Mesenchymal stem cell (in vitro differentiated cells and primary cell): ENCODE data around the gene LSMEM2.
"Not testable (repeated sequence)": the region's sequence is repeated elsewhere in the genome, so short reads cannot be mapped to it uniquely, and the experiment has no call there.

Source experiments
- DNase-seq: peaks from one replicate; pipeline ENCODE4 v3.0.0-alpha.2; 2013
- H2AFZ ChIP-seq: one replicate; pipeline ENCODE4 v1.6.1; 2013; ENCODE audit warnings: low read depth, mild to moderate bottlenecking, control low read depth, inconsistent platforms, low read length, moderate library complexity
- H2AK5ac ChIP-seq: 2 replicates; pipeline ENCODE4 v1.6.1; 2013; ENCODE audit warnings: low read length, moderate library complexity, mild to moderate bottlenecking, inconsistent platforms; ENCODE audit not compliant: severe bottlenecking
- H2BK120ac ChIP-seq: one replicate; pipeline ENCODE4 v1.6.1; 2013; ENCODE audit warnings: low read depth, mild to moderate bottlenecking, inconsistent platforms, low read length, moderate library complexity
- H2BK12ac ChIP-seq, 2 experiments: one replicate each; pipeline ENCODE4 v1.6.1; 2013; ENCODE audit warnings: inconsistent platforms in 2 of 2, low read length in 2 of 2, mild to moderate bottlenecking in 2 of 2, moderate library complexity in 2 of 2, control low read depth in 1 of 2
- H2BK15ac ChIP-seq: one replicate; pipeline ENCODE4 v1.6.1; 2013; ENCODE audit warnings: mild to moderate bottlenecking, low read depth, inconsistent platforms; ENCODE audit not compliant: poor library complexity, severe bottlenecking
- H2BK5ac ChIP-seq: 2 replicates; pipeline ENCODE4 v1.6.1; 2013; ENCODE audit warnings: low read depth, mild to moderate bottlenecking, low read length, control low read depth, inconsistent platforms; ENCODE audit not compliant: poor library complexity, severe bottlenecking
- H3K14ac ChIP-seq, 2 experiments: one replicate each; pipeline ENCODE4 v1.6.1; 2013; ENCODE audit warnings: inconsistent platforms in 2 of 2, low read length in 2 of 2, control low read depth in 1 of 2, mild to moderate bottlenecking in 1 of 2, moderate library complexity in 1 of 2
- H3K18ac ChIP-seq, 2 experiments: one replicate each; pipeline ENCODE4 v1.6.1; 2013; ENCODE audit warnings: inconsistent platforms in 2 of 2, low read length in 2 of 2, control low read depth in 1 of 2, low read depth in 1 of 2, mild to moderate bottlenecking in 1 of 2
- H3K23ac ChIP-seq, 2 experiments: one replicate each; pipeline ENCODE4 v1.6.1; 2013; ENCODE audit warnings: inconsistent platforms in 2 of 2, low read length in 2 of 2, mild to moderate bottlenecking in 2 of 2, moderate library complexity in 2 of 2, control low read depth in 1 of 2
- H3K27ac ChIP-seq: 2 replicates; pipeline ENCODE4 v1.5.1; 2013; ENCODE audit warnings: mild to moderate bottlenecking, moderate library complexity, low read length, control low read depth, inconsistent platforms; ENCODE audit not compliant: poor library complexity, severe bottlenecking
- H3K27me3 ChIP-seq, 2 experiments: 2 replicates each; pipeline versions ENCODE4 v1.6.1 to v1.7.0; 2013; ENCODE audit warnings: low read length in 2 of 2, mild to moderate bottlenecking in 2 of 2, moderate library complexity in 2 of 2, control low read depth in 1 of 2, inconsistent platforms in 1 of 2; ENCODE audit not compliant: control insufficient read depth in 1 of 2, insufficient read depth in 1 of 2
- H3K36me3 ChIP-seq, 2 experiments: 2 replicates each; pipeline versions ENCODE4 v1.6.1 to v1.7.0; 2013; ENCODE audit warnings: low read length in 2 of 2, control low read depth in 1 of 2, inconsistent platforms in 1 of 2, low read depth in 1 of 2, mild to moderate bottlenecking in 1 of 2; ENCODE audit not compliant: insufficient read depth in 2 of 2, control insufficient read depth in 1 of 2
- H3K4ac ChIP-seq, 2 experiments: one replicate each; pipeline ENCODE4 v1.6.1; 2013; ENCODE audit warnings: inconsistent platforms in 2 of 2, low read length in 2 of 2, mild to moderate bottlenecking in 2 of 2, moderate library complexity in 2 of 2, control low read depth in 1 of 2, low read depth in 1 of 2
- H3K4me1 ChIP-seq: 2 replicates; pipeline ENCODE4 v1.6.1; 2013; ENCODE audit warnings: low read depth, low read length, control low read depth; ENCODE audit not compliant: control insufficient read depth, insufficient read depth
- H3K4me2 ChIP-seq: 2 replicates; pipeline ENCODE4 v1.6.1; 2013; ENCODE audit warnings: low read length, mild to moderate bottlenecking, inconsistent platforms; ENCODE audit not compliant: poor library complexity, severe bottlenecking
- H3K4me3 ChIP-seq, 2 experiments: 2 replicates each; pipeline versions ENCODE4 v1.5.1 to v1.7.0; 2013; ENCODE audit warnings: low read length in 2 of 2, mild to moderate bottlenecking in 2 of 2, control low read depth in 1 of 2, low read depth in 1 of 2; ENCODE audit not compliant: insufficient read depth in 1 of 2
- H3K79me1 ChIP-seq: replicated peaks from 2 replicates; pipeline ENCODE4 v1.6.1; 2013; ENCODE audit warnings: mild to moderate bottlenecking, control low read depth, low read length, inconsistent platforms; ENCODE audit not compliant: poor library complexity, severe bottlenecking
- H3K9ac ChIP-seq: 2 replicates; pipeline ENCODE4 v1.7.0; 2013; ENCODE audit warnings: mild to moderate bottlenecking, low read length, moderate library complexity
- H3K9me3 ChIP-seq: 2 replicates; pipeline ENCODE4 v1.7.0; 2013; ENCODE audit warnings: mild to moderate bottlenecking, low read length; ENCODE audit not compliant: control insufficient read depth
- H4K8ac ChIP-seq: one replicate; pipeline ENCODE4 v1.6.1; 2013; ENCODE audit warnings: inconsistent platforms, mild to moderate bottlenecking, low read length, moderate library complexity
- H4K91ac ChIP-seq: one replicate; pipeline ENCODE4 v1.6.1; 2013; ENCODE audit warnings: mild to moderate bottlenecking, low read length, inconsistent platforms
- WGBS: methylation state at CpG from one replicate; pipeline ENCODE4 v1.1.7; 2013; ENCODE audit warnings: mixed read lengths; 5-methylcytosine and 5-hydroxymethylcytosine counted together

LSMEM2 gene

DNA sequence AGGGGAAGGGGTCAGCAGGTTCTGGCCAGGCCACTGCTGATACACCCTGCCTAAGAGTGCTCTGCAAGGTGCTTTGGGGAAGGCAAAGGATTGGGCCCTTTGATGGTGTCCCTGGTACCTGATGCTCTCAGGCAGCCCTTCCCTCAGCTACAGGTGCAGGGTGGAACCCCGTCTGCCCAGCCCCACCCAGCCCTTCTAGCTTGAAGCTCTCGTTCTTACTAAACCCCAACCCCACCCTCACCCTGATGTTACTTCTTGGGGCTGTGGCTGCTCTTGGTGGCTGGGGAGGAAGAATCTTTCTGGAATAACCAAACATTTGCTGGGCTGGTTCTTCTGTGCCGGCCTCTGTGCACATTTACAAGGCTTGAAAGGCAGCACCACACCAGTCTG is 36.5 kb upstream of the LSMEM2 start:
- H3K18ac ChIP-seq, result peak overlapping the region; percentile 1

DNA sequence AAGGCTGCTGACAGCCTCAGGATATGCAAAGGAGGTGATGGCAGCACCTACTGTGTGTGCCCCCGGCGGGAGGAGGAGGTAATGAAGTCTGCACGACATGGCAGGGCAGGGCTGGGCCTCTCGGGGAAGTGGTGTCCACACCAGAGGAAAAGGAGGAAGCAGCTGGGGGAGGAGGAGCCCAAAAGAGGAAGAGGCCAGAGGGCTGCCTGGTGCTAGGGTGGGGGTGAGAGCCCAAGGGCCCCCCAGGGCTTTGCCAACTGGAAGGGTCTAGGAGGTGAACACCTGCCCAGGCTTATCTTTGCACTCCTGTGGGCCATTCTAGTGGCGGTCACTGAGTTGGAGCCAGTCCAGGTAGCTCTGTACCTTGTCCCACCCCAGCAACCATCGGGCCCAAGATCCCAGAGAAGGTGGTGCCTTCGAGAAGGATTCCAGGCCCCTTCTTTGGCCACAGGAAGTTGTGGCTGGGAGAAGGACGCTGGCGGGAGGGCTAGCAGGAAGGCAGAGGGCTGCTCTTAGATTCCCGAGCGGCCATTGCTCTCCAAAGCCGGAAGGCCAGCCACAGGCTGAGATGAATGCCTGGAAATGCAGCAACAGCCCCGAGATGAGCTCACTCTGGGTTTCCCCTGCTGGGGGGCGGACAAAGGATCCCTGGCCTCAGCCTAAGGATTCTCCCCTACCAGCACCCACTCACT is 35.9 kb upstream of the LSMEM2 start:
- H3K27ac ChIP-seq, result peak overlapping the region; percentile 62
- H3K14ac ChIP-seq, result peak overlapping the region in 1 of 2 experiments; percentile 3
- H3K9me3 ChIP-seq, result no peaks in the 10 kb centered on the region
- H3K79me1 ChIP-seq, result no peaks in the 10 kb centered on the region
- no peak overlapping the region for H4K91ac ChIP-seq
- DNase-seq, result peak; percentile 87
- 56% methylated on average over 14 of the region's 14 CpGs for WGBS
- no peak overlapping the region for H2BK15ac ChIP-seq
- H3K4me1 ChIP-seq, result peaks cover 77% of the 10 kb centered on the region
- no peak overlapping the region for H2BK5ac ChIP-seq
- no peaks in the 10 kb centered on the region for H3K27me3 ChIP-seq
- H3K9ac ChIP-seq, result peak overlapping the region; percentile 82
- no peak overlapping the region for H2AFZ ChIP-seq
- peak overlapping the region; percentile 42 for H4K8ac ChIP-seq
- peaks cover 33 to 62% of the 10 kb centered on the region in 2 experiments for H3K36me3 ChIP-seq
- H3K4me3 ChIP-seq, result peak overlapping the region in 1 of 2 experiments; percentile 7
- peak overlapping the region; percentile 6 to 49 for H3K18ac ChIP-seq
- peak overlapping the region in 1 of 2 experiments; percentile 29 for H3K23ac ChIP-seq
- peak overlapping the region; percentile 59 for H2AK5ac ChIP-seq
- H2BK120ac ChIP-seq, result no peak overlapping the region
- peak overlapping the region; percentile 4 for H3K4me2 ChIP-seq
- H2BK12ac ChIP-seq, result peak overlapping the region in 1 of 2 experiments; percentile 8
- peak overlapping the region in 1 of 2 experiments; percentile 41 for H3K4ac ChIP-seq

More for the DNA sequence above, 36.5 kb upstream of the LSMEM2 start:
- Histone ChIP-seq H2BK120ac (no peak overlapping the region), H3K4me3 (peak overlapping the region in 1 of 2 experiments; percentile 7), H4K91ac (no peak overlapping the region), H2BK5ac (no peak overlapping the region), H3K79me1 (no peaks in the 10 kb centered on the region), H3K23ac (peak overlapping the region in 1 of 2 experiments; percentile 5), H3K27ac (peak overlapping the region; percentile 62), H3K14ac (no peak overlapping the region), H3K4me2 (no peak overlapping the region), H2BK15ac (peak overlapping the region; percentile 68), H2AK5ac (peak overlapping the region; percentile 3), H3K4ac (no peak overlapping the region), H3K9ac (peak overlapping the region; percentile 82), H3K9me3 (no peaks in the 10 kb centered on the region), H4K8ac (peak overlapping the region; percentile 27), H2AFZ (no peak overlapping the region), H2BK12ac (no peak overlapping the region), H3K27me3 (no peaks in the 10 kb centered on the region), H3K4me1 (peaks cover 71% of the 10 kb centered on the region), H3K36me3 (peaks cover 33 to 56% of the 10 kb centered on the region in 2 experiments)
- WGBS, result 95% methylated on average over 1 of the region's 3 CpGs
- no peak for DNase-seq

DNA sequence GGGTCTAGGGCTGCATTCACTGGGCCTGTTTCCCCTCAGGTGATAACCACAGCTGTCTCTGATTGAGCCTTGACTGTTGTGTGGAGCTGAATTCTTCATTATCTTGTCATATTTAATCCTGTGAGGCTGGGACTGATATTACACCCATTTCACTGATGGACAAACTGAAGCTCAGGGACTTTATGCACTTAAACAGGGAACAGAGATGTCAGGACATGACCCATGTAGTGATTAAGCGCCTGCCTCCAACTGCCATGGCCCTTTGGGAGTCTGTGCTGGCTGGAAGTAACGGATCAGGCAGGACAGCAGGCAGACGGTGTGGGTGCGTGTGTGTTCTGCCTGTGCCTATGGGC is 35.4 kb upstream of the LSMEM2 start:
- Histone ChIP-seq H2BK12ac (peak overlapping the region in 1 of 2 experiments; percentile 59), H3K4me3 (peak overlapping the region in 1 of 2 experiments; percentile 7), H3K27ac (peak overlapping the region; percentile 62), H3K79me1 (no peaks in the 10 kb centered on the region), H3K27me3 (no peaks in the 10 kb centered on the region), H3K9me3 (no peaks in the 10 kb centered on the region), H3K4me1 (peaks cover 78% of the 10 kb centered on the region), H3K4me2 (peak overlapping the region; percentile 4), H3K9ac (peak overlapping the region; percentile 82), H3K4ac (peak overlapping the region in 1 of 2 experiments; percentile 41), H2BK120ac (no peak overlapping the region), H4K91ac (no peak overlapping the region), H2AK5ac (peak overlapping the region; percentile 59), H3K23ac (peak overlapping the region in 1 of 2 experiments; percentile 75), H2BK5ac (no peak overlapping the region), H2BK15ac (no peak overlapping the region), H3K36me3 (peaks cover 33 to 66% of the 10 kb centered on the region in 2 experiments), H4K8ac (peak overlapping the region; percentile 42), H2AFZ (no peak overlapping the region), H3K14ac (no peak overlapping the region), H3K18ac (peak overlapping the region; percentile 6 to 49)
- 89% methylated on average over 4 of the region's 4 CpGs for WGBS
- no peak for DNase-seq

DNA sequence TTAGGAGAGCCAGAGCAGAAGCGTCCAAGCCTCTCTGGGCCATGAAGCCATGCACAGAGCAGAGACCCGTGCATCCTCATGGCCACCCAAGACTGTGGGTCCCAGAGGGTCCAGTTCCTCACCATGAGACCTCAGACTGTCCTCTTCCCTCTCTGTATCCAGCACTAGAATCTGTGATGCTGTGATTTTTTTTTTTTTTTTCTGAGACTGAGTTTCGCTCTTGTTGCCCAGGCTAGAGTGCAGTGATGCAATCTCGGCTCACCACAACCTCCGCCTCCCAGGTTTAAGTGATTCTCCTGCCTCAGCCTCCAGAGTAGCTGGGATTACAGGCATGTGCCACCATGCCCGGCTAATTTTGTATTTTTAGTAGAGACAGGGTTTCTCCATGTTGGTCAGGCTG is 34.1 kb upstream of the LSMEM2 start:
- not testable (repeated sequence) for H2AFZ ChIP-seq, H3K79me1 ChIP-seq, H3K23ac ChIP-seq, H2BK120ac ChIP-seq, H3K4ac ChIP-seq, H2BK12ac ChIP-seq, H2AK5ac ChIP-seq, H3K18ac ChIP-seq, H3K27ac ChIP-seq, H2BK15ac ChIP-seq, H3K14ac ChIP-seq, H4K91ac ChIP-seq, H3K9me3 ChIP-seq, H4K8ac ChIP-seq, H3K27me3 ChIP-seq, H3K4me2 ChIP-seq, H2BK5ac ChIP-seq, H3K4me3 ChIP-seq, DNase-seq
- WGBS, result 97% methylated on average over 4 of the region's 6 CpGs
- Histone ChIP-seq H3K36me3 (peaks cover 26 to 67% of the 10 kb centered on the region in 2 experiments), H3K9ac (peak overlapping the region; percentile 33), H3K4me1 (peaks cover 77% of the 10 kb centered on the region)
